ENCODE measurements around the gene PRKAR2A.
A peak's percentile ranks its signal among the peaks of the same experiment; 100 is the strongest.

The PRKAR2A gene

GRCh38 chr3:48859206-48859605 is 11.5 kb upstream of the PRKAR2A start:
- Histone ChIP-seq H3K27ac (ENCODE audit: low read length) (no peak overlapping the region), H3K9ac (ENCODE audit: low read length) (no peak overlapping the region), H3K4me1 (ENCODE audit: control insufficient read depth, low read depth, low read length) (no peaks in the 10 kb centered on the region), H3K36me3 (ENCODE audit: control insufficient read depth, low read depth, low read length) (no peaks in the 10 kb centered on the region), H3K27me3 (ENCODE audit: control insufficient read depth, insufficient read depth, low read length) (no peaks in the 10 kb centered on the region), H3K4me3 (ENCODE audit: low read length) (no peak overlapping the region), H3K9me3 (ENCODE audit: control insufficient read depth, low read depth, low read length) (no peaks in the 10 kb centered on the region)

- H3K9ac ChIP-seq (ENCODE audit: low read length), result no peak overlapping the region
- H3K27ac ChIP-seq (ENCODE audit: low read length), result no peak overlapping the region
- no peaks in the 10 kb centered on the region for H3K27me3 ChIP-seq (ENCODE audit: control insufficient read depth, insufficient read depth, low read length)
- H3K36me3 ChIP-seq (ENCODE audit: control insufficient read depth, low read depth, low read length), result no peaks in the 10 kb centered on the region
- no peak overlapping the region for H3K4me3 ChIP-seq (ENCODE audit: low read length)
- no peaks in the 10 kb centered on the region for H3K9me3 ChIP-seq (ENCODE audit: control insufficient read depth, low read depth, low read length)
- H3K4me1 ChIP-seq (ENCODE audit: control insufficient read depth, low read depth, low read length), result no peaks in the 10 kb centered on the region
Observed at GRCh38 chr3:48858709-48859108, 11.0 kb upstream of the PRKAR2A start.

- H3K9me3 ChIP-seq (ENCODE audit: control insufficient read depth, low read depth, low read length), result no peaks in the 10 kb centered on the region
- no peak overlapping the region for H3K9ac ChIP-seq (ENCODE audit: low read length)
- no peaks in the 10 kb centered on the region for H3K27me3 ChIP-seq (ENCODE audit: control insufficient read depth, insufficient read depth, low read length)
- no peaks in the 10 kb centered on the region for H3K4me1 ChIP-seq (ENCODE audit: control insufficient read depth, low read depth, low read length)
- H3K4me3 ChIP-seq (ENCODE audit: low read length), result no peak overlapping the region
- no peak overlapping the region for H3K27ac ChIP-seq (ENCODE audit: low read length)
- H3K36me3 ChIP-seq (ENCODE audit: control insufficient read depth, low read depth, low read length), result no peaks in the 10 kb centered on the region
Observed at GRCh38 chr3:48857641-48858040, 10.0 kb upstream of the PRKAR2A start.

- Histone ChIP-seq H3K27ac (ENCODE audit: low read length) (no peak overlapping the region), H3K27me3 (ENCODE audit: control insufficient read depth, insufficient read depth, low read length) (no peaks in the 10 kb centered on the region), H3K4me1 (ENCODE audit: control insufficient read depth, low read depth, low read length) (no peaks in the 10 kb centered on the region), H3K9ac (ENCODE audit: low read length) (no peak overlapping the region), H3K36me3 (ENCODE audit: control insufficient read depth, low read depth, low read length) (no peaks in the 10 kb centered on the region), H3K4me3 (ENCODE audit: low read length) (no peak overlapping the region), H3K9me3 (ENCODE audit: control insufficient read depth, low read depth, low read length) (no peaks in the 10 kb centered on the region)
Observed at GRCh38 chr3:48856469-48856868, 8.8 kb upstream of the PRKAR2A start.

GRCh38 chr3:48855681-48856447 is 8.2 kb upstream of the PRKAR2A start:
- H3K4me1 ChIP-seq (ENCODE audit: control insufficient read depth, low read depth, low read length), result no peaks in the 10 kb centered on the region
- no peak overlapping the region for H3K9ac ChIP-seq (ENCODE audit: low read length)
- H3K9me3 ChIP-seq (ENCODE audit: control insufficient read depth, low read depth, low read length), result no peaks in the 10 kb centered on the region
- no peaks in the 10 kb centered on the region for H3K36me3 ChIP-seq (ENCODE audit: control insufficient read depth, low read depth, low read length)
- no peak overlapping the region for H3K4me3 ChIP-seq (ENCODE audit: low read length)
- no peaks in the 10 kb centered on the region for H3K27me3 ChIP-seq (ENCODE audit: control insufficient read depth, insufficient read depth, low read length)
- H3K27ac ChIP-seq (ENCODE audit: low read length), result no peak overlapping the region

GRCh38 chr3:48852151-48852550 is 4.5 kb upstream of the PRKAR2A start:
- Histone ChIP-seq H3K9me3 (ENCODE audit: control insufficient read depth, low read depth, low read length) (no peaks in the 10 kb centered on the region), H3K27me3 (ENCODE audit: control insufficient read depth, insufficient read depth, low read length) (no peaks in the 10 kb centered on the region), H3K9ac (ENCODE audit: low read length) (no peak overlapping the region), H3K4me3 (ENCODE audit: low read length) (no peak overlapping the region), H3K27ac (ENCODE audit: low read length) (no peak overlapping the region), H3K36me3 (ENCODE audit: control insufficient read depth, low read depth, low read length) (no peaks in the 10 kb centered on the region), H3K4me1 (ENCODE audit: control insufficient read depth, low read depth, low read length) (no peaks in the 10 kb centered on the region)

GRCh38 chr3:48851407-48851806 is 3.7 kb upstream of the PRKAR2A start:
- Histone ChIP-seq H3K27me3 (ENCODE audit: control insufficient read depth, insufficient read depth, low read length) (peaks cover 6% of the 10 kb centered on the region), H3K9ac (ENCODE audit: low read length) (no peak overlapping the region), H3K4me3 (ENCODE audit: low read length) (no peak overlapping the region), H3K9me3 (ENCODE audit: control insufficient read depth, low read depth, low read length) (no peaks in the 10 kb centered on the region), H3K36me3 (ENCODE audit: control insufficient read depth, low read depth, low read length) (no peaks in the 10 kb centered on the region), H3K27ac (ENCODE audit: low read length) (no peak overlapping the region), H3K4me1 (ENCODE audit: control insufficient read depth, low read depth, low read length) (no peaks in the 10 kb centered on the region)

- no peak overlapping the region for H3K9ac ChIP-seq (ENCODE audit: low read length)
- peaks cover 17% of the 10 kb centered on the region for H3K27me3 ChIP-seq (ENCODE audit: control insufficient read depth, insufficient read depth, low read length)
- H3K4me1 ChIP-seq (ENCODE audit: control insufficient read depth, low read depth, low read length), result no peaks in the 10 kb centered on the region
- H3K9me3 ChIP-seq (ENCODE audit: control insufficient read depth, low read depth, low read length), result no peaks in the 10 kb centered on the region
- H3K27ac ChIP-seq (ENCODE audit: low read length), result no peak overlapping the region
- no peaks in the 10 kb centered on the region for H3K36me3 ChIP-seq (ENCODE audit: control insufficient read depth, low read depth, low read length)
- no peak overlapping the region for H3K4me3 ChIP-seq (ENCODE audit: low read length)
Observed at GRCh38 chr3:48848816-48849515, 1.3 kb upstream of the PRKAR2A start.

GRCh38 chr3:48847053-48847503 is 596 bp downstream of the PRKAR2A start:
- no peaks in the 10 kb centered on the region for H3K36me3 ChIP-seq (ENCODE audit: control insufficient read depth, low read depth, low read length)
- no peak overlapping the region for H3K27ac ChIP-seq (ENCODE audit: low read length)

GRCh38 chr3:48845170-48845569 is 2.5 kb downstream of the PRKAR2A start:
- no peak overlapping the region for H3K9ac ChIP-seq (ENCODE audit: low read length)
- H3K9me3 ChIP-seq (ENCODE audit: control insufficient read depth, low read depth, low read length), result no peaks in the 10 kb centered on the region
- no peak overlapping the region for H3K27ac ChIP-seq (ENCODE audit: low read length)

More at GRCh38 chr3:48847053-48847503, 596 bp downstream of the PRKAR2A start:
- H3K9me3 ChIP-seq (ENCODE audit: control insufficient read depth, low read depth, low read length), result no peaks in the 10 kb centered on the region
- peaks cover 17% of the 10 kb centered on the region for H3K27me3 ChIP-seq (ENCODE audit: control insufficient read depth, insufficient read depth, low read length)
- H3K9ac ChIP-seq (ENCODE audit: low read length), result peak overlapping the region; percentile 25
- H3K4me3 ChIP-seq (ENCODE audit: low read length), result peak overlapping the region; percentile 77
- H3K4me1 ChIP-seq (ENCODE audit: control insufficient read depth, low read depth, low read length), result no peaks in the 10 kb centered on the region

GRCh38 chr3:48837163-48837562 is 10.5 kb downstream of the PRKAR2A start:
- Histone ChIP-seq H3K4me1 (ENCODE audit: control insufficient read depth, low read depth, low read length) (no peaks in the 10 kb centered on the region), H3K27ac (ENCODE audit: low read length) (no peak overlapping the region), H3K4me3 (ENCODE audit: low read length) (no peak overlapping the region), H3K9ac (ENCODE audit: low read length) (no peak overlapping the region), H3K9me3 (ENCODE audit: control insufficient read depth, low read depth, low read length) (no peaks in the 10 kb centered on the region), H3K36me3 (ENCODE audit: control insufficient read depth, low read depth, low read length) (no peaks in the 10 kb centered on the region), H3K27me3 (ENCODE audit: control insufficient read depth, insufficient read depth, low read length) (no peaks in the 10 kb centered on the region)

More at GRCh38 chr3:48845170-48845569, 2.5 kb downstream of the PRKAR2A start:
- no peak overlapping the region for H3K4me3 ChIP-seq (ENCODE audit: low read length)
- H3K27me3 ChIP-seq (ENCODE audit: control insufficient read depth, insufficient read depth, low read length), result peaks cover 17% of the 10 kb centered on the region
- H3K36me3 ChIP-seq (ENCODE audit: control insufficient read depth, low read depth, low read length), result no peaks in the 10 kb centered on the region
- H3K4me1 ChIP-seq (ENCODE audit: control insufficient read depth, low read depth, low read length), result no peaks in the 10 kb centered on the region

All from iPS-18a (cell line).